Panc1 (cell line): ENCODE measurements around the gene TSHR. TPM values are rescaled to one million over a fixed set of nuclear protein-coding genes. Genes with fewer than 3 reads are reported as not detected.

ENCODE experiments used
- ATAC-seq: fragments of 200-7000 bp; cut with Tn5 transposase; 2 replicates; pipeline ENCODE4 v1.9.1; 2020; ENCODE audit warnings: mild to moderate bottlenecking, moderate library complexity
- BruUV-seq: library from RNA; stranded (reverse); fragments of 400-500 nt; replicated peaks from 2 replicates; lab custom pipeline; 2021; lab: Mats Ljungman, UMichigan
- CTCF ChIA-PET: fragments of 300-600 bp; sonication (Branson Sonifier 250); formaldehyde crosslinking; loops from one replicate; lab custom pipeline; 2022; ENCODE audit warnings: antibody characterized with exemption; lab: Charles Lee
- POLR2A ChIA-PET: fragments of 300-600 bp; sonication (Branson Sonifier 250); formaldehyde crosslinking; loops from one replicate; lab custom pipeline; 2022; ENCODE audit warnings: antibody characterized with exemption; lab: Charles Lee
- DNase-seq: peaks from one replicate; pipeline ENCODE4 v3.0.0-alpha.2; 2010; ENCODE audit warnings: low read depth, low spot score
- H3K27ac ChIP-seq: 2 replicates; pipeline ENCODE4 v1.5.1; 2011; ENCODE audit warnings: mild to moderate bottlenecking, low read length, inconsistent platforms
- H3K27me3 ChIP-seq: fragments of 200-500 bp; sonication (Bioruptor generic); 2 replicates; pipeline ENCODE4 v1.6.0; 2014; ENCODE audit warnings: low read length, inconsistent platforms; ENCODE audit not compliant: control insufficient read depth, insufficient read depth
- H3K36me3 ChIP-seq: fragments of 200-500 bp; sonication (Bioruptor generic); 2 replicates; pipeline ENCODE4 v1.5.1; 2014; ENCODE audit warnings: inconsistent platforms, mild to moderate bottlenecking, low read length, moderate library complexity; ENCODE audit not compliant: control insufficient read depth, insufficient read depth
- H3K4me1 ChIP-seq: 2 replicates; pipeline ENCODE4 v1.5.1; 2011; ENCODE audit warnings: inconsistent platforms, mild to moderate bottlenecking, low read length, moderate library complexity; ENCODE audit not compliant: control insufficient read depth, insufficient read depth
- H3K4me3 ChIP-seq, 2 experiments: 2 replicates each; pipeline ENCODE4 v1.5.1; 2011 to 2012; ENCODE audit warnings: low read depth in 2 of 2, low read length in 2 of 2, mild to moderate bottlenecking in 2 of 2, inconsistent platforms in 1 of 2, moderate library complexity in 1 of 2
- H3K9me3 ChIP-seq: fragments of 200-500 bp; sonication (Bioruptor generic); 2 replicates; pipeline ENCODE4 v1.5.1; 2014; ENCODE audit warnings: low read depth, mild to moderate bottlenecking, inconsistent platforms, low read length, moderate library complexity; ENCODE audit not compliant: control insufficient read depth, insufficient read depth
- CTCF ChIP-seq: fragments of 450-650 bp; IDR thresholded peaks from 2 replicates; pipeline ENCODE4 v1.5.1; 2017; ENCODE audit warnings: mild to moderate bottlenecking
- POLR2AphosphoS5 ChIP-seq: IDR thresholded peaks from 2 replicates; pipeline ENCODE4 v1.6.1; 2012; ENCODE audit warnings: mild to moderate bottlenecking, low read depth, low read length, moderate library complexity
- REST ChIP-seq, 2 experiments: IDR thresholded peaks; 2 replicates each; pipeline ENCODE4 v1.6.1; 2011 to 2012; ENCODE audit warnings: low read depth in 2 of 2, control low read depth in 1 of 2, low read length in 1 of 2, mild to moderate bottlenecking in 1 of 2, moderate library complexity in 1 of 2; ENCODE audit not compliant: insufficient read depth in 1 of 2
- SIN3A ChIP-seq: IDR thresholded peaks from 2 replicates; pipeline ENCODE4 v1.6.1; 2012; ENCODE audit warnings: low read depth, mild to moderate bottlenecking, low read length, moderate library complexity, borderline replicate concordance; ENCODE audit not compliant: insufficient read depth
- TCF7L2 ChIP-seq: IDR thresholded peaks from 2 replicates; pipeline ENCODE4 v1.6.1; 2011; ENCODE audit warnings: mild to moderate bottlenecking, low read depth, low read length, inconsistent platforms
- in situ Hi-C: cut with HindIII; loops from 2 replicates; pipeline ENCODE4 v1.10.0; 2016; ENCODE audit warnings: low sequenced_read_pairs, low pct_unique_long_range_greater_than_20kb
- intact Hi-C: fragments of 100-400 bp; cut with micrococcal nuclease; formaldehyde crosslinking; loops from one replicate; pipeline ENCODE4 v1.10.0; 2022; ENCODE audit not compliant: unreplicated experiment
- total RNA-seq: library from RNA; stranded (reverse); gene quantifications from one replicate; pipeline ENCODE4 v1.2.1, GENCODE V29; 2021; ENCODE audit not compliant: unreplicated experiment

Gene TSHR
- total RNA-seq, 1 experiment from 2014 or later, result not detected

GRCh38 chr14:80965037-80965436, 9.6 kb downstream of the TSHR start:
- in situ Hi-C loops (no loop called here), intact Hi-C loops (no loop called here)
- Histone ChIP-seq H3K27me3 (peaks cover 2% of the 10 kb centered on the region; the same call in 1 of the 2 replicates), H3K9me3 (no peaks in the 10 kb centered on the region), H3K4me1 (no peaks in the 10 kb centered on the region), H3K36me3 (no peaks in the 10 kb centered on the region), H3K4me3 (no peak overlapping the region), H3K27ac (no peak overlapping the region)
- DNase-seq, result no peak
- no peak for ATAC-seq
- ChIA-PET POLR2A (no interaction called here), CTCF (no interaction called here)
- no TSS peak for BruUV-seq
- no peak for TF ChIP-seq CTCF
- no peak for TF ChIP-seq REST (IDR thresholded peaks at IDR 0.05; ENCODE audit: insufficient read depth in 1 of 2, low read depth in 2 of 2, low read length in 1 of 2)
- TF ChIP-seq POLR2AphosphoS5, result no peak
- TF ChIP-seq TCF7L2, result no peak
- TF ChIP-seq SIN3A, result no peak

- TF ChIP-seq TCF7L2, result no peak
- no peak for TF ChIP-seq SIN3A
- TF ChIP-seq CTCF, result no peak
- in situ Hi-C loops (no loop called here), intact Hi-C loops (no loop called here)
- H3K4me1 ChIP-seq, result no peaks in the 10 kb centered on the region
- H3K27ac ChIP-seq, result no peak overlapping the region
- H3K36me3 ChIP-seq, result no peaks in the 10 kb centered on the region
- DNase-seq, result no peak
- H3K27me3 ChIP-seq, result peaks cover 2% of the 10 kb centered on the region
- ChIA-PET POLR2A (no interaction called here), CTCF (no interaction called here)
- BruUV-seq, result no TSS peak
- H3K4me3 ChIP-seq, result no peak overlapping the region
- no peak for ATAC-seq
- H3K9me3 ChIP-seq, result no peaks in the 10 kb centered on the region
Observed at GRCh38 chr14:80973931-80974641, 18.7 kb downstream of the TSHR start.
